H1 (cell line): ENCODE results near the gene MYOM3. TPM values are rescaled to one million over a fixed set of nuclear protein-coding genes. Genes with fewer than 3 reads are reported as not detected.

ENCODE experiments used
- CTCF ChIA-PET: fragments of 300-600 bp; sonication (Branson Sonifier 250); formaldehyde crosslinking; loops from one replicate; lab custom pipeline; 2021; ENCODE audit not compliant: partially characterized antibody; lab: Charles Lee
- POLR2A ChIA-PET: fragments of 300-600 bp; sonication (Branson Sonifier 250); formaldehyde crosslinking; loops from one replicate; lab custom pipeline; 2021; ENCODE audit warnings: inconsistent platforms; ENCODE audit not compliant: partially characterized antibody; lab: Charles Lee
- DNase-seq, 2 experiments: peaks; one replicate each; pipeline versions ENCODE4 v3.0.0 to v3.0.0-alpha.2; 2010 to 2022; ENCODE audit warnings: low spot score in 2 of 2, low read depth in 1 of 2, mixed read lengths in 1 of 2
- FAIRE-seq: peaks from 2 replicates; lab custom pipeline; 2011; peaks lifted over from hg19 to GRCh38; lab: Jason Lieb, UNC
- H2AFZ ChIP-seq: 2 replicates; pipeline ENCODE4 v1.8.1; 2012; ENCODE audit warnings: low read length, inconsistent platforms
- H2AK5ac ChIP-seq: 2 replicates; pipeline ENCODE4 v1.6.1; 2013; ENCODE audit warnings: low read depth, low read length
- H2BK120ac ChIP-seq: replicated peaks from 2 replicates; pipeline ENCODE3; 2013; ENCODE audit warnings: low read depth, low read length, inconsistent platforms
- H2BK12ac ChIP-seq: 2 replicates; pipeline ENCODE4 v1.6.1; 2013; ENCODE audit warnings: low read depth, low read length
- H2BK15ac ChIP-seq: 2 replicates; pipeline ENCODE4 v1.6.1; 2013; ENCODE audit warnings: low read length
- H2BK20ac ChIP-seq: 2 replicates; pipeline ENCODE4 v1.6.1; 2013; ENCODE audit warnings: low read length
- H2BK5ac ChIP-seq: 2 replicates; pipeline ENCODE4 v1.6.1; 2013; ENCODE audit warnings: low read depth, low read length
- H3K14ac ChIP-seq: 2 replicates; pipeline ENCODE4 v1.6.1; 2013; ENCODE audit warnings: inconsistent platforms; ENCODE audit not compliant: insufficient read length
- H3K18ac ChIP-seq: 2 replicates; pipeline ENCODE4 v1.6.1; 2013; ENCODE audit warnings: low read length; ENCODE audit errors: extremely low read depth
- H3K23ac ChIP-seq: 2 replicates; pipeline ENCODE4 v1.6.1; 2013; ENCODE audit warnings: inconsistent platforms; ENCODE audit not compliant: insufficient read length
- H3K23me2 ChIP-seq: 2 replicates; pipeline ENCODE4 v1.6.1; 2013; ENCODE audit warnings: low read depth, low read length
- H3K27ac ChIP-seq: 2 replicates; pipeline ENCODE4 v1.6.1; 2011; ENCODE audit warnings: low read depth, low read length, inconsistent platforms
- H3K27me3 ChIP-seq, 4 experiments: replicated peaks in 1 of 4; 1 replicate in 1 of 4; 2 replicates in 3 of 4; pipeline versions ENCODE4 v1.6.1 to v1.8.1; 2011 to 2013; ENCODE audit warnings: low read length in 3 of 4, mild to moderate bottlenecking in 3 of 4, inconsistent platforms in 2 of 4, mixed read lengths in 2 of 4, moderate library complexity in 1 of 4; ENCODE audit not compliant: control insufficient read depth in 3 of 4, insufficient read depth in 3 of 4; ENCODE audit errors: extremely low read depth in 1 of 4
- H3K36me3 ChIP-seq, 4 experiments: 2 replicates each; pipeline versions ENCODE4 v1.6.1 to v1.8.1; 2011 to 2013; ENCODE audit warnings: mild to moderate bottlenecking in 4 of 4, low read length in 3 of 4, moderate library complexity in 2 of 4, control low read depth in 1 of 4, inconsistent platforms in 1 of 4; ENCODE audit not compliant: insufficient read depth in 4 of 4, control insufficient read depth in 2 of 4
- H3K4ac ChIP-seq: replicated peaks from 2 replicates; pipeline ENCODE3; 2013; ENCODE audit warnings: low read length, low read depth, mixed read lengths, inconsistent platforms; ENCODE audit not compliant: insufficient read length
- H3K4me1 ChIP-seq, 4 experiments: replicated peaks in 1 of 4; 1 replicate in 1 of 4; 2 replicates in 3 of 4; pipeline versions ENCODE4 v1.6.1 to v1.8.1; 2011 to 2013; ENCODE audit warnings: low read length in 3 of 4, inconsistent platforms in 2 of 4, mixed read lengths in 1 of 4; ENCODE audit not compliant: insufficient read depth in 4 of 4, control insufficient read depth in 3 of 4
- H3K4me2 ChIP-seq, 2 experiments: 2 replicates each; pipeline versions ENCODE4 v1.6.1 to v1.8.1; 2011 to 2013; ENCODE audit warnings: low read depth in 2 of 2, low read length in 2 of 2, control low read depth in 1 of 2, inconsistent platforms in 1 of 2, mild to moderate bottlenecking in 1 of 2; ENCODE audit not compliant: insufficient read depth in 1 of 2
- H3K4me3 ChIP-seq, 4 experiments: fragments of 200-600, 300-600 bp in 1 of 4; sonication (generic), shearing (Covaris generic), sonication (Bioruptor Twin) in 1 of 4; 2 replicates each; pipeline versions ENCODE4 v1.5.1 to v1.8.1; 2011 to 2016; ENCODE audit warnings: low read length in 4 of 4, low read depth in 3 of 4, control low read depth in 2 of 4, inconsistent platforms in 2 of 4, mild to moderate bottlenecking in 2 of 4, mixed read lengths in 1 of 4, moderate library complexity in 1 of 4; ENCODE audit not compliant: insufficient read depth in 2 of 4; ENCODE audit errors: extremely low read depth in 1 of 4
- H3K56ac ChIP-seq: replicated peaks from 2 replicates; pipeline ENCODE3; 2013; ENCODE audit warnings: low read depth, mild to moderate bottlenecking, mixed read lengths, low read length, inconsistent platforms; ENCODE audit not compliant: insufficient read length
- H3K79me1 ChIP-seq: 2 replicates; pipeline ENCODE4 v1.6.1; 2013; ENCODE audit warnings: low read depth, low read length, control low read depth
- H3K79me2 ChIP-seq, 2 experiments: 2 replicates each; pipeline versions ENCODE4 v1.6.1 to v1.8.1; 2012 to 2013; ENCODE audit warnings: low read length in 2 of 2, mild to moderate bottlenecking in 2 of 2, inconsistent platforms in 1 of 2; ENCODE audit not compliant: insufficient read depth in 2 of 2, control insufficient read depth in 1 of 2
- H3K9ac ChIP-seq, 4 experiments: replicated peaks in 1 of 4; 1 replicate in 1 of 4; 2 replicates in 3 of 4; pipeline versions ENCODE4 v1.6.1 to v1.8.1; 2011 to 2013; ENCODE audit warnings: low read depth in 3 of 4, low read length in 3 of 4, control low read depth in 2 of 4, mild to moderate bottlenecking in 2 of 4, moderate library complexity in 2 of 4, inconsistent platforms in 1 of 4; ENCODE audit errors: extremely low read depth in 1 of 4
- H3K9me3 ChIP-seq, 2 experiments: 2 replicates each; pipeline versions ENCODE4 v1.6.1 to v1.8.1; 2012 to 2013; ENCODE audit warnings: mild to moderate bottlenecking in 2 of 2, moderate library complexity in 2 of 2, control low read depth in 1 of 2, inconsistent platforms in 1 of 2, low read depth in 1 of 2, low read length in 1 of 2, mixed read lengths in 1 of 2; ENCODE audit not compliant: insufficient read depth in 2 of 2
- H4K20me1 ChIP-seq, 2 experiments: replicated peaks in 1 of 2; 2 replicates each; pipeline versions ENCODE3 to v1.8.1; 2011 to 2013; ENCODE audit warnings: inconsistent platforms in 2 of 2, low read length in 2 of 2, mild to moderate bottlenecking in 1 of 2; ENCODE audit not compliant: insufficient read depth in 2 of 2, control insufficient read depth in 1 of 2
- H4K5ac ChIP-seq: 2 replicates; pipeline ENCODE4 v1.6.1; 2013; ENCODE audit warnings: low read length, low read depth, mixed read lengths, inconsistent platforms; ENCODE audit not compliant: insufficient read length
- H4K8ac ChIP-seq: 2 replicates; pipeline ENCODE4 v1.8.0; 2013; ENCODE audit warnings: mild to moderate bottlenecking, moderate library complexity, low read length, inconsistent platforms; ENCODE audit not compliant: insufficient read depth; ENCODE audit errors: extremely low read depth
- H4K91ac ChIP-seq: replicated peaks from 2 replicates; pipeline ENCODE3; 2013; ENCODE audit warnings: low read length, mixed read lengths, inconsistent platforms; ENCODE audit not compliant: insufficient read length
- CTBP2 ChIP-seq: IDR thresholded peaks from 2 replicates; pipeline ENCODE4 v1.7.0; 2011; ENCODE audit warnings: borderline replicate concordance, mild to moderate bottlenecking, moderate library complexity, mixed read lengths, low read length; ENCODE audit not compliant: insufficient read depth, insufficient read length
- E2F6 ChIP-seq: IDR thresholded peaks from 2 replicates; pipeline ENCODE4 v1.6.1; 2012; ENCODE audit warnings: inconsistent platforms
- EP300 ChIP-seq, 2 experiments: IDR thresholded peaks; 1 replicate in 1 of 2; 2 replicates in 1 of 2; pipeline ENCODE4 v1.6.1; 2011 to 2012; ENCODE audit warnings: low read depth in 2 of 2, low read length in 2 of 2, mild to moderate bottlenecking in 2 of 2, borderline replicate concordance in 1 of 2, inconsistent platforms in 1 of 2, moderate library complexity in 1 of 2
- FOSL1 ChIP-seq: IDR thresholded peaks from 2 replicates; pipeline ENCODE4 v1.6.1; 2011; ENCODE audit warnings: mild to moderate bottlenecking, low read depth, low read length, moderate library complexity; ENCODE audit not compliant: insufficient read depth
- KDM5A ChIP-seq: fragments of 200-600 bp; IDR thresholded peaks from 2 replicates; pipeline ENCODE4 v1.7.1; 2012; ENCODE audit warnings: mild to moderate bottlenecking, low read length, inconsistent platforms, mixed read lengths
- NRF1 ChIP-seq: IDR thresholded peaks from 2 replicates; pipeline ENCODE4 v1.6.1; 2011; ENCODE audit warnings: mild to moderate bottlenecking, low read depth, low read length, improper control_type of control experiment
- POLR2A ChIP-seq, 2 experiments: IDR thresholded peaks; 1 replicate in 1 of 2; 2 replicates in 1 of 2; pipeline ENCODE4 v1.6.1; 2011; ENCODE audit warnings: low read depth in 2 of 2, low read length in 2 of 2, mild to moderate bottlenecking in 2 of 2; ENCODE audit errors: control extremely low read depth in 1 of 2
- POLR2AphosphoS5 ChIP-seq: IDR thresholded peaks from 2 replicates; pipeline ENCODE4 v1.6.1; 2011; ENCODE audit warnings: low read depth, low read length
- SP1 ChIP-seq: IDR thresholded peaks from 2 replicates; pipeline ENCODE4 v1.6.1; 2011; ENCODE audit warnings: low read depth, low read length
- SUZ12 ChIP-seq: fragments of 200-600 bp; sonication (generic); IDR thresholded peaks from 2 replicates; pipeline ENCODE4 v1.6.1; 2012; ENCODE audit warnings: mild to moderate bottlenecking, inconsistent platforms, low read length, moderate library complexity, mixed read lengths
- TBP ChIP-seq: IDR thresholded peaks from 2 replicates; pipeline ENCODE4 v1.6.1; 2011; ENCODE audit warnings: low read depth, low read length, improper control_type of control experiment
- ZNF274 ChIP-seq: IDR thresholded peaks from 2 replicates; pipeline ENCODE4 v1.7.0; 2012; ENCODE audit warnings: low read length, borderline replicate concordance; ENCODE audit errors: extremely low read depth
- WGBS, 2 experiments: shearing (Covaris generic) in 1 of 2; methylation state at CpG; one replicate each; pipeline versions ENCODE4 v1.1.6 to v1.1.7; 2013 to 2015; ENCODE audit warnings: low lambda C conversion rate in 2 of 2, mixed read lengths in 2 of 2, inconsistent platforms in 1 of 2, low coverage in 1 of 2, missing lambda C conversion rate in 1 of 2; ENCODE audit not compliant: insufficient replicate concordance in 2 of 2, insufficient coverage in 1 of 2, insufficient read length in 1 of 2; ENCODE audit errors: extremely low coverage in 1 of 2, missing lambda C conversion rate in 1 of 2; 5-methylcytosine and 5-hydroxymethylcytosine counted together
- polyA plus RNA-seq, 7 experiments: library from polyadenylated mRNA; depleted of rRNA in 3 of 7; stranded (reverse) in 5 of 7; unstranded in 2 of 7; fragments of >200 nt in 5 of 7; fragments of 200-250 nt in 2 of 7; gene quantifications; 1 replicate in 5 of 7; 2 replicates in 1 of 7; 4 replicates in 1 of 7; pipeline versions ENCODE4 v1.2.1 to v1.2.3, GENCODE V29; 2011 to 2013; ENCODE audit warnings: missing spikeins in 2 of 7, mixed read lengths in 2 of 7
- total RNA-seq: library from RNA; stranded (reverse); fragmentation: NEBNext Ultra II Directional; extraction: Animal tissue kit (Norgen Biotek cat#: 25700); gene quantifications from 2 replicates; pipeline ENCODE4 v1.2.1, GENCODE V29; 2021

Gene MYOM3
- total and polyA plus RNA-seq, 2 of the 8 experiments (the other 6 are each of a cell fraction or from before 2014, with no cell fraction given) = 0.08 to 0.09 TPM

DNA sequence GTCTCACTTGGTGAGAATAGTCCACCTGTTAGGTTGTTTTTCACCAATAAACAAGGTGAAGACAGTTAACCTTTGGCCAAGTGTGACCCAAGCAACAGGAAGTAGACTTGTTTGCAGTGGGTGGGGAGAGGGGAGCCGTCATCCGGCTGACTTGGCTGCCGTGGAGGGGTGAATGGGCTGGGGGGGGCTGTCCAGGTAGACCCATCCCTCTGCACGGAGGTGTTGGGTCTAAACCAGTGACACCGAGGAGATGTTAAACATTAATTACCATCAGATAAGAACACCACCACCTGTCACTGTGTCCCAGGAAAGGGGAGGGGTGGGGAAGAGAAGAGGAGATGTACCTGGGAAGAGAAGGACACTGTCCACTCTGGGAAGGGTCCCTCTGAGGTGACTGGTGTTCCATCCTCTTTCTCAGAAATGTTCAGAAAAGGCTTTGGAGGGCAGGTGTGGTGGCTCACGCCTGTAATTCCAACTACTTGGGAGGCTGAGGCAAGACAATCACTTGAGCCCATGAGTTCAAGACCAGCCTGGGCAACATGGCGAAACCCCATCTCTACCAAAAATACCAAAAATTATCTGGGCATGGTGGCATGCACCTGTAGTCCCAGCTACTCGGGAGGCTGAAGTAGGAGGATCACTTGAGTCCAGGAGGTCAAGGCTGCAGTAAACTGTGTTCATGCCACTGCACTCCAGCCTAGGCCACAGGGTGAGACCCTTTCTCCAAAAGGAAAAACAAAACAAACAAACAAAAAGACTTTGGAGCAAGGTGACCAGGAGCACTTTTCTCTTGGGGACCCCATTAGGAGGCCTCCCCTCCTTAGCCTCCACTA is 6.7 kb upstream of the MYOM3 start:
- H3K18ac ChIP-seq = no peak overlapping the region
- CTCF ChIA-PET = interaction anchor here (1.0 to 1.2 kb wide), 2 partner anchors 14 to 47 kb away, joined by 3 to 4 read pairs; no protein-coding TSS in a partner anchor
- TF ChIP-seq TBP (no peak), NRF1 (no peak), ZNF274 (no peak), SP1 (no peak), CTBP2 (no peak), FOSL1 (no peak), KDM5A (no peak), POLR2AphosphoS5 (no peak), EP300 (IDR thresholded peaks at IDR 0.05; ENCODE audit: borderline replicate concordance in 1 of 2, low read depth in 2 of 2, low read length in 2 of 2) (no peak), SUZ12 (no peak), POLR2A (IDR thresholded peaks at IDR 0.05; ENCODE audit: control extremely low read depth in 1 of 2, low read depth in 2 of 2, low read length in 2 of 2) (no peak), E2F6 (no peak)

More for the DNA sequence above, 6.7 kb upstream of the MYOM3 start:
- Histone ChIP-seq H3K27ac (no peak overlapping the region), H4K91ac (no peak overlapping the region), H3K23ac (no peak overlapping the region), H3K79me2 (no peaks in the 10 kb centered on the region), H2BK120ac (no peak overlapping the region), H2BK5ac (no peak overlapping the region), H2AFZ (no peak overlapping the region), H3K9ac (no peak overlapping the region), H3K4me1 (peaks cover 0 to 5% (median 2%) of the 10 kb centered on the region in 4 experiments; a peak in 5 of 7 replicates), H4K20me1 (no peaks in the 10 kb centered on the region), H2BK20ac (no peak overlapping the region), H2AK5ac (no peak overlapping the region), H3K9me3 (no peaks in the 10 kb centered on the region), H4K5ac (no peak overlapping the region), H3K79me1 (no peaks in the 10 kb centered on the region), H2BK12ac (no peak overlapping the region), H3K36me3 (no peaks in the 10 kb centered on the region), H3K56ac (no peak overlapping the region), H3K4ac (no peak overlapping the region), H3K4me2 (no peak overlapping the region), H2BK15ac (no peak overlapping the region), H3K4me3 (no peak overlapping the region), H3K27me3 (no peaks in the 10 kb centered on the region), H3K14ac (no peak overlapping the region), H3K23me2 (no peaks in the 10 kb centered on the region), H4K8ac (no peak overlapping the region)
- POLR2A ChIA-PET = interaction anchor here (1.3 kb wide), 1 partner anchor 31 kb away, joined by 3 read pairs; no protein-coding TSS in a partner anchor
- 89% methylated on average over 8 of the region's 8 CpGs; no CpG with 5 or more reads in 1 of the 2 experiments for WGBS, 2 experiments
- FAIRE-seq = no peak
- DNase-seq = no peak
